ENCODE measurements around the gene MATN3. TPM values are rescaled to one million over a fixed set of nuclear protein-coding genes. Genes with fewer than 3 reads are reported as not detected.

MATN3 gene
- total and polyA plus RNA-seq, 9 of the 15 experiments (the other 6 are each of a cell fraction or from before 2014, with no cell fraction given): not detected

- no peak for TF ChIP-seq IFI16 (CRISPR knock-in tag; IDR thresholded peaks at IDR 0.05)
- TF ChIP-seq HNRNPH1 (optimal IDR thresholded peaks at IDR 0.05; ENCODE audit: low read depth, low read length): no peak
- TF ChIP-seq ZFP91 (CRISPR knock-in tag; IDR thresholded peaks at IDR 0.05): no peak
- TF ChIP-seq CHD1 (IDR thresholded peaks at IDR 0.05; ENCODE audit: low read length): no peak
- TF ChIP-seq HDAC6 (IDR thresholded peaks at IDR 0.05; ENCODE audit: low read depth, low read length): no peak
- TF ChIP-seq ZNF830 (CRISPR knock-in tag; IDR thresholded peaks at IDR 0.05): no peak
- 0 out of 2 replicates have a peak, but pooled peaks have one; percentile 17 for TF ChIP-seq SMARCA4 (IDR thresholded peaks at IDR 0.05)
- no peak for TF ChIP-seq EHMT2 (IDR thresholded peaks at IDR 0.05)
- 0 out of 2 replicates have a peak, but pooled peaks have one; percentile 46 for TF ChIP-seq JUN (IDR thresholded peaks at IDR 0.05; ENCODE audit: borderline replicate concordance, low read depth, low read length)
- TF ChIP-seq JUN (CRISPR knock-in tag; IDR thresholded peaks at IDR 0.05; ENCODE audit: borderline replicate concordance): no peak
- no peak for TF ChIP-seq ZNF57 (CRISPR knock-in tag; IDR thresholded peaks at IDR 0.05)
- no peak for TF ChIP-seq CREM (IDR thresholded peaks at IDR 0.05; ENCODE audit: low read depth)
- no peak for TF ChIP-seq NFE2L1 (tag; IDR thresholded peaks at IDR 0.05; ENCODE audit: borderline replicate concordance, low read depth)
- TF ChIP-seq XRCC4 (IDR thresholded peaks at IDR 0.05; ENCODE audit: extremely low read depth, insufficient read depth, insufficient read length): no peak
- peak; percentile 25; the same call in 1 of the 2 replicates for TF ChIP-seq FOSL1 (tag; conservative IDR thresholded peaks at IDR 0.05)
- peak; percentile 17; the same call in 1 of the 2 replicates for TF ChIP-seq MAFK (IDR thresholded peaks at IDR 0.05; ENCODE audit: low read length)
- TF ChIP-seq ATF3 (IDR thresholded peaks at IDR 0.05): peak; percentile 75
- TF ChIP-seq ATF3 (CRISPR knock-in tag; conservative IDR thresholded peaks at IDR 0.05): no peak
- TF ChIP-seq CAMTA2 (CRISPR knock-in tag; conservative IDR thresholded peaks at IDR 0.05): no peak
- peak; percentile 44 for TF ChIP-seq JUND (IDR thresholded peaks at IDR 0.05; ENCODE audit: borderline replicate concordance, low read depth, low read length)
- 0 out of 3 replicates have a peak, but pooled peaks have one; percentile 12 for TF ChIP-seq JUND (tag; IDR thresholded peaks at IDR 0.05; ENCODE audit: borderline replicate concordance, low read depth, low read length)
- no peak for TF ChIP-seq ZEB2 (IDR thresholded peaks at IDR 0.05)
- TF ChIP-seq NELFE (IDR thresholded peaks at IDR 0.05; ENCODE audit: insufficient read depth, insufficient read length): no peak
- TF ChIP-seq CBX5 (IDR thresholded peaks at IDR 0.05; ENCODE audit: borderline replicate concordance, low read depth): no peak
- TF ChIP-seq COPS2 (conservative IDR thresholded peaks at IDR 0.05): no peak
- TF ChIP-seq ZNF445 (CRISPR knock-in tag; IDR thresholded peaks at IDR 0.05; ENCODE audit: low read depth): no peak
- TF ChIP-seq KAT2B (IDR thresholded peaks at IDR 0.05; ENCODE audit: low read depth, low read length): no peak
Observed at GRCh38 chr2:20040489-20041172, 28.2 kb upstream of the MATN3 start (continued).

Data from K562 (cell line).